ENCODE data around the gene INSR.
A peak's percentile ranks its signal among the peaks of the same experiment; 100 is the strongest.

INSR gene

GRCh38 chr19:7294558-7295212 is 471 bp upstream of the INSR start:
- DNase-seq, result peak; percentile 5

GRCh38 chr19:7292950-7293761 is 1.1 kb downstream of the INSR start:
- DNase-seq, result no peak

GRCh38 chr19:7292352-7292949 is 1.8 kb downstream of the INSR start:
- no peak for DNase-seq

- no peak for DNase-seq
Observed at GRCh38 chr19:7288977-7289376, 5.2 kb downstream of the INSR start.

- no peak for DNase-seq
Observed at GRCh38 chr19:7288131-7288530, 6.1 kb downstream of the INSR start.

- DNase-seq, result no peak
Observed at GRCh38 chr19:7287722-7288121, 6.5 kb downstream of the INSR start.

- DNase-seq, result no peak
Observed at GRCh38 chr19:7280940-7281666, 13.1 kb downstream of the INSR start.

- no peak for DNase-seq
Observed at GRCh38 chr19:7272856-7273578, 21.2 kb downstream of the INSR start.

GRCh38 chr19:7268705-7269098 is 25.5 kb downstream of the INSR start:
- no peak for DNase-seq

- DNase-seq, result no peak
Observed at GRCh38 chr19:7267792-7268704, 26.2 kb downstream of the INSR start.

GRCh38 chr19:7266832-7267231 is 27.4 kb downstream of the INSR start:
- DNase-seq, result no peak

- no peak for DNase-seq
Observed at GRCh38 chr19:7265963-7266362, 28.3 kb downstream of the INSR start.

- no peak for DNase-seq
Observed at GRCh38 chr19:7264858-7265257, 29.4 kb downstream of the INSR start.

GRCh38 chr19:7263521-7263920 is 30.7 kb downstream of the INSR start:
- DNase-seq, result no peak

GRCh38 chr19:7263066-7263465 is 31.1 kb downstream of the INSR start:
- no peak for DNase-seq

- DNase-seq, result no peak
Observed at GRCh38 chr19:7262470-7262869, 31.7 kb downstream of the INSR start.

- no peak for DNase-seq
Observed at GRCh38 chr19:7260161-7260560, 34.1 kb downstream of the INSR start.

GRCh38 chr19:7258840-7259395 is 35.3 kb downstream of the INSR start:
- DNase-seq, result no peak

- no peak for DNase-seq
Observed at GRCh38 chr19:7258041-7258839, 36.0 kb downstream of the INSR start.
